ENCODE data around the gene LRRK1.

Gene LRRK1

DNA sequence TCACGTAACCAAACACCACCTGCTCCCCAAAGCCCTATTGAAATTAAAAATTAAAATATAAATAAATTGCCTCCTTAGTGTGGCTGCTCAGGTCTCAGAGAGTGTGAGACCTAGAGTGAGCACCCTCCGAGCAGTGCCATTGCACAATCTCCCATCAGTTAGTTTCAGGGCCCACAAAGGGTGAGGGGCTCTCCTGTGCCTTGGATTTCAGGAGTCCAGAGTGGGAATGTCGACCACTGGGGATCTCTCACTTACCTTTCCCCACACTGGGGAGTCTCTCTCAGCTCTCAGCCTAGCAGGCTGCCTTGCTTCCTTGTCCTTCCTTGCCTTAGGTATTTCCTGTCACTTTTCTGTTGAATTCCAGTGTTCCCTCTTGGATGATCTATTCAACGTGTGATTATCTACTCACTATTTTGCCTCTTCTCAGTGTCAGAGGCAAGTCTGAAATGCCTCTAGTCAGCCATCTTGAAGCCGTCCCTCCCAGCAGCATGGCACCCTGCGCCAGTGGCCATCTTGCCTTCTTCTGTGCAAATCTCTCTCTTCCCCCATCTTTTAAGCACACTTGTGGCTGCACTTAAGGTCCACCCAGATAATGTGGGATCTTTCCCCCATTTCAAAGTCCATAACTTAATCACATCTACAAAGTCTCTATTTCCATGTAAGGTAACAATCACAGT, 119.3 kb downstream of the LRRK1 start:
- no peak for TF ChIP-seq TAF1 (IDR thresholded peaks at IDR 0.05; ENCODE audit: low read depth, low read length)
- TF ChIP-seq SPI1 (IDR thresholded peaks at IDR 0.05; ENCODE audit: low read depth, low read length), result no peak
- no peak for TF ChIP-seq POLR2A (IDR thresholded peaks at IDR 0.05; ENCODE audit: low read depth, low read length)
- TF ChIP-seq POU2F2 (IDR thresholded peaks at IDR 0.05; ENCODE audit: low read depth, low read length), result no peak
- no peak for TF ChIP-seq POLR2AphosphoS5 (IDR thresholded peaks at IDR 0.05; ENCODE audit: low read depth, low read length)
- TF ChIP-seq PAX5 (IDR thresholded peaks at IDR 0.05; ENCODE audit: insufficient read depth, low read length, severe bottlenecking), result no peak
- DNase-seq (ENCODE audit: insufficient read length, low spot score) (no peak), FAIRE-seq (no peak)

DNA sequence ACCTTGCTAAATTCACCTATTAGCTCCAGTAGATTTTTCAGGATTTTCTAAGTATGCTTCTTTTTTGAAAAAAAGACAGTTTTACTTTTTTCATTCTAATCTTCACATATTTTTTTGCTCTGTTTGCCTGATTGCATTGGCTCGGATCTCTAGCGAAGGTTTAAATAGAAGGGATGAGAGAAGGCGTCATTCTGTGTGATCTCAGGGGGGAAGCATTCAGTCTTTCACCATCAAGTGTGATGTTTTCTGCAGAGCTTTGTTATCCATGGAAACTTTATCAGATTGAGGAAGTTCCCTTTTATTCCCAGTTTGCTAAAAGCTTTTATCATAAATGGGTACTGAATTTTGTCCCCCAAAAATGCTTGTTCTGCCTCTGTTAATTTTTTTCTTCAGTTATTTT, 120.3 kb downstream of the LRRK1 start:
- TF ChIP-seq POLR2AphosphoS5 (IDR thresholded peaks at IDR 0.05; ENCODE audit: low read depth, low read length) (no peak), POLR2A (IDR thresholded peaks at IDR 0.05; ENCODE audit: low read depth, low read length) (no peak), PAX5 (IDR thresholded peaks at IDR 0.05; ENCODE audit: insufficient read depth, low read length, severe bottlenecking) (no peak), SPI1 (IDR thresholded peaks at IDR 0.05; ENCODE audit: low read depth, low read length) (no peak), POU2F2 (IDR thresholded peaks at IDR 0.05; ENCODE audit: low read depth, low read length) (no peak), TAF1 (IDR thresholded peaks at IDR 0.05; ENCODE audit: low read depth, low read length) (no peak)
- FAIRE-seq, result no peak
- no peak for DNase-seq (ENCODE audit: insufficient read length, low spot score)

DNA sequence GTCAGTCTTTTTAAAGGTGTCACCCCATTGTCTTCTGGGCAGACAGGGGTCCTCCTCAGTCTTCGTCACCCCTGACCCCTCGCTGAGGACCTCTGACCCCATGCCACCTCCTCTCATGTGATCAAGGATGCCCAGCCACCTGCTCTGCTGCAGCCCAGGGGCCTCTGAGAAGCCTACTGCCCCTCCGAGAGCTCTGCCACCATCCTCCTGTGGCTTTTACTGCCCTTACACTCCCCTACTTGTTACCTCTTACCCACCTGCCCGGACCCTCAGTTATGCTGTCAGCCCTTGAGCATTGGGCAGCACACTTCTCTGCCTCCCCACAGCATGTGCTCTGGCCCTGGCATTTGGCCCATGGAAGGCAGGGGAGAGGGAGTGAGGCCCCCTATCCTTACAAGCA, 123.2 kb downstream of the LRRK1 start:
- FAIRE-seq (no peak), DNase-seq (ENCODE audit: insufficient read length, low spot score) (no peak)
- TF ChIP-seq TAF1 (IDR thresholded peaks at IDR 0.05; ENCODE audit: low read depth, low read length) (no peak), POU2F2 (IDR thresholded peaks at IDR 0.05; ENCODE audit: low read depth, low read length) (no peak), POLR2AphosphoS5 (IDR thresholded peaks at IDR 0.05; ENCODE audit: low read depth, low read length) (no peak), POLR2A (IDR thresholded peaks at IDR 0.05; ENCODE audit: low read depth, low read length) (no peak), SPI1 (IDR thresholded peaks at IDR 0.05; ENCODE audit: low read depth, low read length) (no peak), PAX5 (IDR thresholded peaks at IDR 0.05; ENCODE audit: insufficient read depth, low read length, severe bottlenecking) (no peak)

DNA sequence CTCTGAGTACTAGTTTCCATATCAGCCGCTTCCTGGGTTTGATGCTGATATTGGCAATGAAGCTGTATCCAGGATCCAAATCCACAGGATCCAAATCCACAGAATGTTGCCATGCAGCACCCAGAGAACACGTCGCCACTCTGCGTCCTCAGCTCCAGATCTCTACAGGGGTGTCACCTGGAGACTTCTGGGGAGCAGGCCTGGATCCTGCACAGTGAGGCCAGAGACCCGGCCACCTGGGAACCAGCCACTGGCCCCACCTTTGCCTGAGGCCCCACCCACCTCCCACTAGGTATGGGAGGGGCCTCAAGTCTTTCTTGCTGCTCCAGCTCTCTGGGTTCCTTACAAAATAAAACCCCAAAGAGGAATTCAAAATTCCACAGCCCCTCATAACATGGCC, 123.9 kb downstream of the LRRK1 start:
- TF ChIP-seq POU2F2 (IDR thresholded peaks at IDR 0.05; ENCODE audit: low read depth, low read length) (no peak), POLR2A (IDR thresholded peaks at IDR 0.05; ENCODE audit: low read depth, low read length) (no peak), PAX5 (IDR thresholded peaks at IDR 0.05; ENCODE audit: insufficient read depth, low read length, severe bottlenecking) (no peak), TAF1 (IDR thresholded peaks at IDR 0.05; ENCODE audit: low read depth, low read length) (no peak), POLR2AphosphoS5 (IDR thresholded peaks at IDR 0.05; ENCODE audit: low read depth, low read length) (no peak), SPI1 (IDR thresholded peaks at IDR 0.05; ENCODE audit: low read depth, low read length) (no peak)
- no peak for FAIRE-seq
- no peak for DNase-seq (ENCODE audit: insufficient read length, low spot score)

DNA sequence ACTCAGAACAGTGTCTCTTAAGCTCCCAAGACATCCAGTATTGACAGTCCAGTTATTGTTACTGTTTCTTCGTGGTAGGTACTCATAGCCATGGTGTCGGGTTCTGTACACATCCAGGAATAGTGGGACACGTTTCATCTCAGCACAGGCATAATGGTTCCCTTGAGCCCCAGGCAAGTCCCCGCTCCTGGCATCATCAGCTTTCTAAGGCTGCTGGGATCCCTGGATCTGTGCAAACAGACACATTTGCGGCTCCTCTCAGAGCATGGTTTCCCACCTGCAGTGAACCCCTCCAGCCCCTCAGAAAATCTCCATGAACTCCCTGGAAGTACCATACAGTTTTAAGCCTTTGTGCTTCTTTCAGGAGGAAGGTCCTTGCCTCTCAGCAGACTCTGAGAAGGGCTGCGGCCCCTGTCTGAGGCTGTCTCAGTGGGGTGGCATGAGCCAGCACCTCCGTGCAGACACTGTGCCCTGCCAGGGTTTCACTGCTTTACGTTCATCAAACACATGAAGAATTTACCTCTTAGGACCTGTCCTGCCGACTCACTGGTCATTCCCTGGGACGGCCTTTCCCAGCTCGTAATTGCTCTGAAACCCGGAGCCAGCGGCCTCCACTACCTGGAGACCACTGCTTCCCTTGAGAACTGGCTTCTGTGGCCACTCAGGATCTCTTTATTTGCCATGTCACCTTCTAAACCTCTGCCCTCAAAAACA, 124.9 kb downstream of the LRRK1 start:
- TF ChIP-seq POLR2AphosphoS5 (IDR thresholded peaks at IDR 0.05; ENCODE audit: low read depth, low read length) (no peak), PAX5 (IDR thresholded peaks at IDR 0.05; ENCODE audit: insufficient read depth, low read length, severe bottlenecking) (no peak), POLR2A (IDR thresholded peaks at IDR 0.05; ENCODE audit: low read depth, low read length) (no peak), POU2F2 (IDR thresholded peaks at IDR 0.05; ENCODE audit: low read depth, low read length) (no peak), TAF1 (IDR thresholded peaks at IDR 0.05; ENCODE audit: low read depth, low read length) (no peak), SPI1 (IDR thresholded peaks at IDR 0.05; ENCODE audit: low read depth, low read length) (no peak)
- FAIRE-seq, result no peak
- DNase-seq (ENCODE audit: insufficient read length, low spot score), result no peak

DNA sequence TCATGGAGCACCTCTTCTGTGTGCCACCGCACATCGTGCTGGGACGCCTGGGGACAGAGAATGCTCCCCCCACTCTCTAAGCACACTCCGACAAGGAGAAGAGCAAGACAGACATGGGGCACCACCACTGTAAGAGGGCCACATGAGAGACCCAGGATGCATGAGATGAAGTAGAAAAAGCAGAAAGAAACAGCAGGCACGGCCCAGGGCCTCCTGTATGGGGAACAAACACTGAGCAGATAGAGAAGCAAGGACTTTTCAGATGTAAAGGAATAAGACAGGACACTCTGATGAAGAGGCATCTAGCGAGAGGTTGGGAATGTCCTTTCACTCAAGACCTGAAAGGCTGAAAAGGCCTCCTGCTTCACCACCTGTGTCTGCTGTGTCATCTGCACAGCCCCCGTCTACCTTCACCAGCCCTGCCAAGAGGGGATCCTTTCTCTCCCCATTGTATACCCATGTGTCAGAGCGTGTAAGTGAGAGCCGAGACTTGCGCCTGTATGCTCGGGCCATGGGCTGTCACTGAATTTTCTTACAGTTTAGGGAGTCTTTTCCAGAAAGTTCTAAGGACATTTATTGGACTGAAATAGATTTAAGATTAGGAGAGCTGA, 125.6 kb downstream of the LRRK1 start:
- no peak for TF ChIP-seq PAX5 (IDR thresholded peaks at IDR 0.05; ENCODE audit: insufficient read depth, low read length, severe bottlenecking)
- no peak for TF ChIP-seq POLR2A (IDR thresholded peaks at IDR 0.05; ENCODE audit: low read depth, low read length)
- TF ChIP-seq SPI1 (IDR thresholded peaks at IDR 0.05; ENCODE audit: low read depth, low read length), result no peak
- no peak for TF ChIP-seq TAF1 (IDR thresholded peaks at IDR 0.05; ENCODE audit: low read depth, low read length)
- TF ChIP-seq POU2F2 (IDR thresholded peaks at IDR 0.05; ENCODE audit: low read depth, low read length), result no peak
- no peak for TF ChIP-seq POLR2AphosphoS5 (IDR thresholded peaks at IDR 0.05; ENCODE audit: low read depth, low read length)
- FAIRE-seq (no peak), DNase-seq (ENCODE audit: insufficient read length, low spot score) (no peak)

DNA sequence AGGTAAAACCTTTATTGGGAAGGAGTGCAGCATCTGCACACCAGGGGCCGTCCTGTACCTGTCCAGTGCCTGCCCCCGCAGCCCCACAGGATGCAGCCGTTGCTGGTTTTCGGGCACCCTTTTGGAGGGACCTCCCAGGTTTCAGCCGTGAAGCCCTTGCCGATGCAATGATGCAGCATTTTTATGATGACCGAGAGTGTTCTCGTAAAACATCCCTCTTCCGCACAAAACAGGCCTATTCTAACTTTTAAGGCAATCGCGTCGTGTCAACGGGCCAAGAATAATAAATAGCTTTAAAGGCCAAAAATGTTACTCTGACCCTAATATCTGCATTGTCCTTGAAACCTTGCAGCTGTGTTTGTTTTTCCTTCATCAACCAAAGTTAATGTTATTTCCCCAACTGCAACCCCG, 126.1 kb downstream of the LRRK1 start:
- FAIRE-seq (no peak), DNase-seq (ENCODE audit: insufficient read length, low spot score) (no peak)
- no peak for TF ChIP-seq POLR2AphosphoS5 (IDR thresholded peaks at IDR 0.05; ENCODE audit: low read depth, low read length)
- TF ChIP-seq POU2F2 (IDR thresholded peaks at IDR 0.05; ENCODE audit: low read depth, low read length), result no peak
- no peak for TF ChIP-seq SPI1 (IDR thresholded peaks at IDR 0.05; ENCODE audit: low read depth, low read length)
- no peak for TF ChIP-seq TAF1 (IDR thresholded peaks at IDR 0.05; ENCODE audit: low read depth, low read length)
- no peak for TF ChIP-seq PAX5 (IDR thresholded peaks at IDR 0.05; ENCODE audit: insufficient read depth, low read length, severe bottlenecking)
- TF ChIP-seq POLR2A (IDR thresholded peaks at IDR 0.05; ENCODE audit: low read depth, low read length), result no peak

DNA sequence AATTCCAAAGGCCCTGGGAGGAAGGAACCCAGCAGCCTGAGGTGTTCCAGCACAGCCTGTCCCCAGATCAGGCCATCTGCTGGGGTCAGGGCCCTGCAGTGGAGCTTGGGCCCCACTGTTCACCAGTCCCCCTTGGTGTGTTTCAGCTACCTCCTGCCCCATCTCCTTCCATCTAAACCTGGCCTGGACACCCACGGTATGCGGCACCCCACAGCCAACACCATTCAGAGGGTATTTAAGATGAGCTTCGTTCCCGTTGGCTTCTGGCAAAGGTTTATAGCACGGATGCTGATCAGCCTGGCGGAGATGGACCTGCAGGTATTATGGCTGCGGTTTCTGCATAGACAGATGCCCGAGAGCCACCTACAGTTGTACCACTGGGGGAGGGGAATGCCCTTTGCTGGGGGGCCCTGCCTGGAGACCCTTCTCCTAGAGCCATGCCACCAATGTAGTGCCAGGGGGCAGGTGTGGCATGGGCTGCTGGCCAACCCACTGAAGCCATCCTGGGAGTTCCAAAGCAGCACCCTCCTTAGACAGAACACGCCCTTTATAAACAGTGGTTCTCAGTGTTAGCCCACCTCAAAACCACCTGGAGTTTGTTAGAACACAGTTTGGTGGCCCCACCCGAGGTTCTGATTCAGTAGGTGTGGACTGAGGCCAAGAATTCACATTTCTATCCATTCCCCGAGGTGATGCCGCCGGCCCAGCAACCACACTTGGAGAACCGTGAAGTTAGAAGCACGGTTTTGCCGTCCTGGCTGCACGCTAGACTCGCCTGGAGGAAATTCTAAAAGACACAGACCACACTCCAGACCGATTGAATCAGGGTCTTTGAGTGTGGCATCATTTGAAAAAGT, 126.9 kb downstream of the LRRK1 start:
- TF ChIP-seq TAF1 (IDR thresholded peaks at IDR 0.05; ENCODE audit: low read depth, low read length) (no peak), POU2F2 (IDR thresholded peaks at IDR 0.05; ENCODE audit: low read depth, low read length) (no peak), POLR2AphosphoS5 (IDR thresholded peaks at IDR 0.05; ENCODE audit: low read depth, low read length) (no peak), POLR2A (IDR thresholded peaks at IDR 0.05; ENCODE audit: low read depth, low read length) (no peak), SPI1 (IDR thresholded peaks at IDR 0.05; ENCODE audit: low read depth, low read length) (no peak), PAX5 (IDR thresholded peaks at IDR 0.05; ENCODE audit: insufficient read depth, low read length, severe bottlenecking) (no peak)
- DNase-seq (ENCODE audit: insufficient read length, low spot score), result no peak
- FAIRE-seq, result no peak

Measured in GM12891 (cell line).